HG02571 (cell line): Measurements from ENCODE around the gene CNTN1.
"Not testable (repeated sequence)": the region's sequence is repeated elsewhere in the genome, so short reads cannot be mapped to it uniquely, and the experiment has no call there.

ENCODE experiments used
- ATAC-seq: cut with Tn5 transposase; IDR thresholded peaks from one replicate; pipeline ENCODE4 v1.9.1; 2021; ENCODE audit warnings: mild to moderate bottlenecking, moderate library complexity; ENCODE audit not compliant: unreplicated experiment

The CNTN1 gene

DNA sequence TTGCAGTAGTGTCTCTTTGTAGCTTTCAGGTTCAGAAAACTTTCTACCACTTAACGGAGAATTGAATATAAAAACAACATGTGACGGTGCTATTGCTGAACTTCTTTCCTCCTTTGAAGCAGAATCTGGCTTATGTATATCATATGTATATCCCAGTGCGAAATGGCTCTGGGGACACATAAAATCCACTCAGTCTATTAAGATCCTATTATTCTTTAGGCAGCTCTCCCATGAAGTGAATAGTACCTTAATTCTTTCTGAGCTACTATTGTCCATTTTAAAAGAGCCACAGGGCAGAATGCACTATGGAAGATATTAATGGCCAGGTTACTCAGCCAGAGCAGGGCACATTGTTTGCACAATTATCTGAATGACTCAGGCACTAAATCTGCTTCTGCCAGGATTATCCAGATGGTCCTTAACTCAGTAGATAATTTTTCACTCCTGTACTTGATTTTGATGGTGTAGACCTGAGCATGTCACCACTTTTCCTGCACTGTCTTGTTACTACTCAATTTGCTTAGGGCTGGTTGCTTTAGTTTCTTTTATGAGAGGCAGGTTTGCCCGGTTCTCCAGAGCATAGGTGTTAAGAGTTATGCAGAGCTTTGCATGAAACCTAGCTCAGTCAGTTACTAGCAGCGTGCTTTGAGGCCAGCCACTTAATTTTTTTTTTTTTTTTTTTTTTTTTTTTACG lies 5.5 kb downstream of the CNTN1 start:
- no peak for ATAC-seq

DNA sequence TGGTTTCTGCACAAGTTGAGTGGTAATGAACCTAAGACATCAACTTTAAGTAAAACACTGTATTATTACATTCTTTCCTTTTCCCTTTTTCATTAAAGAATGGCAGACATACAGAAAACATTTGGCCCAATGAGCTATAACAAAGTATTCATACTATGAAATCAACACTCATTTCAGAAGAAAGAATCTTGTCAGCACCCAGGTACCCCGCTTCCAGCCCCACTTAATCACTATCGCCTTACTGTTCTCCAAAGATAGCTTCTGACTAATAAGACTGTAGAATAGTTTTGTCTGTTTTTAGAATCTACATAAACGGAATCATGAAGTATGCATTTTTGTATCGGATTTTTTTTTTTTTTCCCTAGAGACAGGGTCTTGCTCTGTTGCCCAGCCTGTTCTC lies 9.5 kb downstream of the CNTN1 start:
- ATAC-seq = no peak

DNA sequence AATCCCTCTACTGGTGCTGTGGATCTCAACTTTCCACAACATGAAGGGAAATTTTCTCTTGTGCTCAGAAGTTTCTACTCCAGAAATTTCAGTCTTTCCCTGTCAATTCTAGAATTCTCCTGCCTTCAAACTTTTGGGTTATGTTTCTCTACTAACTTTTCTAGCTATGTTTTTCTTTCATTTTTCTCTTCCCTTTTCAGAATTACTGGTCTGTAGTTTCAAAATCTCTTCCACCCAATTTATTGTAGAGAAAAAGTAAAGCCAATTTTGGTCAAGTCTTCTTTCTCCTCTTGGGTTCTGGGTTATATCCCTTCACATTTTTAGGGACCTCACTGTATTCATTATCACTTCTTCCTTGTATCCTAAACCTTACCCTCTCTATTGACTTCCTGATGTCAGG lies 18.9 kb downstream of the CNTN1 start:
- ATAC-seq = no peak

DNA sequence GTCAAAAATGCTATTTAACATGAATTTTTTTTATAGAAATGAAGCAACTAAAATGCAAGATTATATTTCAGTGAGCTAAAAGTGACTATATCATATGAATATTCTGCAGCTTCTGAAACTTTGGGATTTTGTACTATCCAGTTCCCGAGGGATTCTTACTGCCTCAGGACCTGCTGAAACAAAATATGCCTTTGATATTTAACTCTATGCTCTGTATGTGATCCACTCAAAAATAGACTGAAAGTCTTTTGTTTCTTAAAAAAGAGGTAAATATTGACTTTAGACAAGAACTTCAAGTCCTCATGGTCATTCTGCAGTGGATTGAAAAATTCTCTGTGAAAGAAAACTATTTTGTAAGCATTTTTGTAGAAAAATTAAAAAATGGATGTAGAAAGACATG lies 22.4 kb downstream of the CNTN1 start:
- ATAC-seq = no peak

DNA sequence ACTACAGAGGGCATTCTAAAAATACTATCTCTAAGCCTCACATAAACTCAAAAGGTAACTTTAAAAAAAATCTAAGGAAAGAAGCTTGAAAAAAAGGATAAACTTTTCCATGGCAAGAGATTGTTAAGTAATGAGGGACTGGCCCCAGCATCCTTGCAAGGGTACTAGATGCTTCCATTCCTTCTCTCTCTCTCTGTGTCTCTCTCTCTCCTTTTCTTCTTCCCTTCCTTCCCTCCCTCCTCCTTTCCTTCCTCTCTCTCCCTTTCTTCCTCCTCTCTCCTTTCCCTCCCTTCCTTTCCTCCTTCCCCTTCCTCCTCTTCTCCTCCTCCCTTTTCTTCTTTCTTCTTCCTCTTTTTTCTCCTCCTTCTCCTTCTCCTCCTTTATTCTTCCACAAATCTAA lies 23.8 kb downstream of the CNTN1 start:
- ATAC-seq = no peak

DNA sequence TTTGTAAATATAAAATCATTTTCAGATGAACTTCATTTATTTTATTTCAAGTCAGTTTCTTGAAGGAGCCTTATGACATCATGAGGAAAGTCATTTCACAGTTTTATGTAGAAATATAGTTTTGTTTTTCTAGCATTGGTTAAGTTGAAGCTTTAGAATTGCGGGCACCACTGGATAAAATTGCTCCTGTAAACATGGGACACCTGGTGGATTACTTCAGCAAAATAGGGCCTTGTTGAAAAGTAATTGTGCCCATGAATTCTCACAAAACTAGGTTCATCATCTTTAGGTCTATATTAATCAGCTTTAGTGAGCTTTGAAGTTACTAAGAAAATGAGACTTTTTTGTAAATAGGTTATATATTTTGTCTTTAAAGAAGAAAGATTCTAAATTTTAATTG lies 25.3 kb downstream of the CNTN1 start:
- no peak for ATAC-seq

DNA sequence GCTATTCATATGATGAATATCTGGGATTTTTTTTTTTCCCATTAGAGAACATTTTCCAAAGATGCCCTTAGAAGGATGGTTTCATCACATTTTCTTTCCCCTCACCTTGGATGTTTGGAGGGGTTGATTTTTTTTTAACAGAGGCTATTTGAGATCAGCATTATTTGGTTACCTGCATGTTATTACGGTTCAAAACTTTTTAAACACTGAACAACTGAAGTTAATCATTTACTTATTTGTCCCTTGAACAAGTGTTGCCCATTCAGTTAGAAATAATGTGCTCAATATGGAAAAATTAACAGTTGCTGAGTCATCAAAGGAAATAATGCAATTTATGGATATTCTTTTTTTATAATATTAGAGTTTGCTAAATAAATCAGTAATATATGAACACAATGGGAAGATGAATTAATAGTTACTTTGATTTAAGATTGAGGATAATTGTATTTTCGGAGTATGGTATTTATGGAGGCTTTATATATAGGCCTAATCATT lies 26.7 kb downstream of the CNTN1 start:
- no peak for ATAC-seq

DNA sequence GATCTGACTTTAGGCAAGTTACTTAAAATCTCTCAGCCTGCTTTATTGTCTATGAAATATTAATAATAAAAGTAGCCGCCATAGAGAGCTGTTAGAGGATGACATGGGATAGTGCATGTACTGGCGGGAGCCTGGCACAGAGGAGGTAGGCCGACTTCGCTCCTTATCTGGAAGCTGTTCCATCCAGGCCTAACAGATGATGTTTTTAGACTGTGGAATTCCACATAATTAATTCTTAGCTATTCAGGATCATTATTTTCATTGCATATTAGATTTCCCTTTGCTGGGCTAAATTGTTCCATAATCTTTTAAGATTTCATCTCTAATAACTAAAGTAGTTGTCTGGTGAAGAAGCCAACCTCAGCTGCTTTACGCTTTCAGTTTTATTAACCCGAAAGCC lies 30.8 kb downstream of the CNTN1 start:
- ATAC-seq = no peak

DNA sequence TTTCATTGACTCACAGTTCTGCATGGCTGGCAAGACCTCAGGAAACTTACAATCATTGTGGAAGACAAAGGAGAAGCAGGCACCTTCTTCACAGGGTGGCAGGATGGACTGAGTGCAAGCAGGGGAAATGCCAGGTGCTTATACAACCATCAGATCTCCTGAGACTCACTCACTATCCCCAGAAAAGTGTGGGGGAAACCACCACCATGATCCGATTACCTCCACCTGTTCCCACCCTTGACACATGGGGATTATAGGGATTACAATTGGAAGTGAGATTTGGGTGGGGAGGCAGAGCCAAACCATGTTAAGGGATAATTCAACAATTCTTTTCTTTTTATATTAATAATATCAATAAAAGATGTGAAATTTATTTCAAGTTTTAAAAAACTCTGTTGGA lies 34.1 kb downstream of the CNTN1 start:
- no peak for ATAC-seq

DNA sequence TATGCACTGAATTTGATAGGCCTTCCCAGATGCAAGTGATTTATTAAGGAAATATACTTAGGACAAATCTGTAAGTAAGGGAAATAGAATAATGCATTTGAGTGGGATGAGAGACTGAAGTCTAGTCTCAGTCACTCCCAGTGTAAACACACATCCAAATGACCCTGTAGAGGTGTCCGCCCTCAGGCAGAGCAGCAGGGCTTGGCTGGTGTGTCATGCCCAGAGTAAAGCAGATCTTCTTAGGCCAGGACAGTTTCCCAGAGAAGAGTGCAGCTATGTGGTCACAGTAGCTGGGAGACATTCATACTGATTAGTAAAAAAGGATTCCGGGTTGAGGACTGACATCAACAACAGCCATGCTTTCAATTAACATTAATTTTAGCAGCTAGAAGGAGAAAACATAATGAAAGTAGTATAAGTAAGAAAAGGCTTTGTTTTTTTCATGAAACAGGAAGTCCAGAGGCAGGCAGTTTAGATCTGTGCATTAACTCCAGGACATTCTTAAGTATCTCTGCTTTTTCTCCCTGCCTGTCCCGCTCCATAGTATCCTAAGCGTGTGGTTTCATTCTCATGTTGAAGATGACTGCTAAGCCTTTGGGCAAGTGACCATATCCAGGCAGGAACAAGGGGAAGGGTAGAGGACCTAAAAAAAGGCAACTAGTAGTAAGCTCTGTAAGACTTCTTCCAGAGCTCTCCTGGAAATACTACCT lies 35.7 kb downstream of the CNTN1 start:
- no peak for ATAC-seq

DNA sequence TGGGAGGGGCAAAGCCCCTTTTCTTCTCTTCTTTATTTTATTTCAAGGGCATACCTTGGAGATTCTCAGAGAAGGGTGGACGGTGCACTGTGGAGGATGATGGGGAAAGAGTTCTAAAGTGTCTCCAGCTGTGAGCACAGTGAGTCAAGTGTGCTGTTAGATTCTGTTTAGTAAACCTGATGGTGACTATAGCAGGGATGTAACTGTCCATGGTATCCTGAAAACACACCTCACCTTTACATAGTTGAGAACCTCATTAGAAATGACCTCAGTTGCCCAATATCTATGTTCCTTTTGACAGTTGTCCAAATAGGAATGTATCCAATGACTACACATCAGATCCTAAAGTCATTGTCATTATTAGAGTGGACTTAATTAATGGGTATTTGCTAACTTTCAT lies 38.0 kb downstream of the CNTN1 start:
- ATAC-seq = no peak

DNA sequence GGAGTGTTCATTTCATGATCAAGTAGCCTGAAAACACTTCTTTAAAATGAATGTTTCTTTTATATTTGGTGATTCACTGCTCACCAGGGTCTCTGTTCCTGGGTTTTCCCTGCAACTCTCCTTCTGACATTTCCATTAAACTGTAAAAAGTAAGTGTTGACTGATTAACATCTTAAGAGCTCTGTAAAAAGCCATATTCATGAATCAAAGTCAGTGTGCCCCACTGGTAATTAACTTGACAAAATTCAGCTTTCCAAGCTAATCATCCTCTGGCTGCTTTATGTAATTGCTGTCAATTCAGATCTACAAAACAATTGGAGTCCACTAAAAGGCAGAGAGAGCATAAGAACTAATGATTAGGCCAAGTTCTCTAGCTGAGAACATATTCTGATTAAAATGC lies 41.6 kb downstream of the CNTN1 start:
- no peak for ATAC-seq

DNA sequence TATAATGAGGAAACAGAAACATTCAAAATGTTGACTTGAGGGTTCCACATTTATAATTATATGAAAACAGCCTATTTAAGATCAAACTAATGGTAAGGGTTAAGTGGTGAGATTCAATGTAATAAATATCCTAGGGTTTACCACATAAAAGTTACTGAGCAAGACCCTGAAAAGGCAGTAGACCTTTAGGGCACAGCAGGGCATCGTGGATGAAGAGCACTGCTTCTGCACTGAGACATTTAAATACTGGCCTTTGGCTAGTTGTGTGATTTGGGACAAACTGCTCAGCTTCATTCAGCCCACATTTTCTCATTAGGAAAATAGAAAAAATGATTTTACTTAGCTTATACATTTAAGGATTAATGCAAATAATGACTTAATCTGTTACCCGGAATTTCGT lies 42.0 kb downstream of the CNTN1 start:
- ATAC-seq = no peak

DNA sequence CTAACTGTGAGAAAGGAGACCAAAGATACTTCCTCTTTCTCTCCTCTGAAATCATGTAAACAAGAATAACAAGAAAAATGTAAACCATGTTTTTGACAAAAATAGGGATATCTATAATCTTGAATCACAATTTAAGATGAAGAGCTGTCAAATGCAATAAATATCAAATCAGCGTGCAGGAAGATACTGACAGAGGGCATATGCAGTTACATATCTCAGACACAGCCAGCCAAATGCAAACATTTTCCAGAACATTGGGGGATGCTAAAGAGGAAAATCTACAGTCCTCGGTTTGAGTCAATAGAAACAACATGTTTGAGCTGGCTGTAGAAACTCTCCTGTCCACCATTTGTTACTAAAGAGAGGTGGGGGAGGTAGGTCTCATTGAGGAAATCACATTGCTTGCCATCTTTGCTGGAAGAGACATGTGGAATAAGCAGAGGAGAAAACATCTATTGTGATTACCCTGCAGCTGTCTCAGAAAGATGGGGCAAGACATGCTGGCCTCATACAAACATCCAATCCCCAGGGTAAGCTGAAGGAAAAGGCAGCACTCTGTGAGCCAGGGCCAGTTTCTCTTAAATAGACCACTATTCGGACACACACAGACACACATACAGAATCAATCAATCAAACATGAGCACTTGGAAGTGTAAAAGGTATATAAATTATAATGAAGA lies 43.5 kb downstream of the CNTN1 start:
- no peak for ATAC-seq

DNA sequence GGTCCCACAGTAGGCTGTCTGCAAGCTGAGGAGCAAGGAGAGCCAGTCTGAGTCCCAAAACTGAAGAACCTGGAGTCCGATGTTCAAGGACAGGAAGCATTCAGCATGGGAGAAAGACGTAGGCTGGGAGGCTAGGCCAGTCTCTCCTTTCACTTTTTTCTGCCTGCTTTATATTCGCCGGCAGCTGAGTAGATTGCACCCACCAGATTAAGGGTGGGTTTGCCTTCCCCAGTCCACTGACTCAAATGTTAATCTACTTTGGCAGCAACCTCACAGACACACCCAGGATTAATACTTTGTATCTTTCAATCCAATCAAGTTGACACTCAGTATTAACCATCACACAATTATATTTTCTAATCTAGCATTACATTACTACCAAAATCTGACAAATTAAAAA lies 45.2 kb downstream of the CNTN1 start:
- ATAC-seq = not testable (repeated sequence)

DNA sequence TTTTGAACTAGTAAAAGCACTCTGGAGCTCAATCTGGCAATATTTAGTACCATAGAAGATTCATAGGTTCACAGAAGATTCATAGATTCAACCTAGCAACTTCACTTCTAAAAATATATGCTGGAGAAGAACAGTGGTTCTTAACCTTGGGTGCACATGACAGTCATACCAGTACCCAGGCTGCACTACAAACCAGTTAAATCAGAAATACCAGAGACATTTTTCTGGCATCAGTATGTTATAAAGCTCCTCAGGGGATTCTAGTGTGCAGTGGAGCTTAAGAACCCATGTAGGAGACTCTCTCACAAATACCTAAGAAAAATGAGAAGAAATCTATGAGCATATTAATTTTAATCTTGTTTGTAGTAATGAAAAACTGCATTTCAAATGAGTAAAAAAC lies 46.6 kb downstream of the CNTN1 start:
- ATAC-seq = no peak

DNA sequence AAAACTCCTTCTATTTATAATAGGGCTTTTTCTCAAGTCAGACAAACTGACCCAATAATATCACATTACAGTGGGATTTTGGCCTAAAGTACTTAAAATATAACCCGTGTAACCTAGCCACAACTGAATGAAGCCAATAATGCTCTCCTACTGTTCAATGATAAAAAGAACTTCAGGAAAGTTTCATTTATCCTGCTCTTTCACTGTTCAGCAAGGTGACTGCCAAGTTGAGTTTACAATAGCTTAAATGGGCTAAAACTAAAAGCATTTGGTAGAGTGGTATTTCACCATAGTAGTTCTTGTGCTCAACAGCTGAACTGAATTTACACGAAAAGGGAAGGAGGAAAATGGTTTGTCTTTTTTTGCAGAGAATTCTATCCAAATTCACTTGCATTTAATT lies 49.8 kb downstream of the CNTN1 start:
- no peak for ATAC-seq

DNA sequence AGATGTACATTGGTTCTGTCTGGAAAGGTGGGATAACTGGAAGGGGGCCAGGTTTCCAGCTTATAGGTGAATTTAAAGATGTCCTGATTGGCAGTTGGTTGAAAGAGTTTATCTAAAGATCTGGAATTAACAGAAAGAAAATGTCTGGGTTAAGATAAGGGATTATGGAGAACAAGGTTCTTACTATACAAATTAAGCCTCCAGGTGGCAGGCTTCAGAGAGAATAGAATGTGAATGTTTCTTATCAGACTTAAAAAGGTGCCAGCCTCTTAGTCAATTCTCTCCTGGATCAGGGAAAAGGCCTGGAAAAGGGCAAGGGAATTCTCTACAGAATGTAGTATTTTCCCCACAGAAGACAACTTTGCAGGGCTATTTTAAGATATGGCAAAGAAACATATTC lies 53.1 kb downstream of the CNTN1 start:
- no peak for ATAC-seq

DNA sequence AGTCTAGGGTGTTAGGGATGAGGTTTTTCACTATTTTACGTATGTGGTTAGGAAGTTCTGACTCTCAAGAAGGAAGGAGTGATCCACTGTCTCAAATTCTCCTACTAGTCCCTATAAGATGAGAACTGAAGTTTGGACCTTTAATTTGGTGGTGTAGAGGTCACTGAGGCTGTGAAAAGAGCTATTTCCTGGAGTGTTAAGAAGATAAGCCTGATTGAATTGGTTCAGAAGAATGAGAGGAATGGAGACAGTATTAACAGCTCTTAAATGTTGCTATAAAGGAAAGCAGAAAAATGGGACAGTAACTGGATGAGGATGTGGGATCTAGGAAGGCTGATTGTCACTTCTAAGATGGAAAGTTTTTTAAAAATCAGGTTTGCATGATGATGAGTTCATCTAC lies 57.6 kb downstream of the CNTN1 start:
- ATAC-seq = no peak

DNA sequence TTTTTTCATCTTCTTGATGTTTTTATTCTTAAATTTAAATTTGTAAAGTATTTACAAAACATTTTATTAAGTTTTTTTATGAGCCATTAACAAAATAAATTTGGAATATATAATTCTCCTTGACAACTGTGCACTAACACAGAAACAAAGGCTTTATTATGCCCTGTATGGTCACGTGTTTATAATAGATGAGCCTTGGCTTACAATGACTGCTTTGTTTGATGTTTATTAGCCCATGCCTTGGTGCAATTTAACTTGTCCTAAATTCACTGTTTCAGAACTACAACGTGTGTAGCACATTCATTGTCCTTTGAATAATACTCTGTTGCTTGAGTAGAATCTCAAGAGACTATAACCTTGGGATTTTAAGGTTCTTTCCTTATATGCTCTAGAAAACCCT lies 59.8 kb downstream of the CNTN1 start:
- ATAC-seq = no peak

DNA sequence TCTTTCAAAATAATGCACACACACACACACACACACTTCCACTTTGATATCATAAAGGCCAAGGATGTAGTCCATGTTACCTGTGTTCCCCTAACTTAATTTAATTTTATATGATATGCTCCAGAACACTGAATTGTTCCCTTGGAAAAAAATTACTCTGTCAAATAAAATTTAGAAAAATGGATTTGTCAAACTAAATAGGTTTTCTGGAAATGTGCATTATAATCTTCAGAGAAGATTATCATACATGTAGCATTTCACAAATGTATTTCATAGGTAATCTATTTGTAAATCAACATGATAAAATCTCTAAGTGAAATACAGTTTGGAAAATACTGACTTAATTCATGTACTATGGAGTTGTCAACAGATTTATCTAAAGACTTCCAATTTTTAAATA lies 68.6 kb downstream of the CNTN1 start:
- no peak for ATAC-seq

DNA sequence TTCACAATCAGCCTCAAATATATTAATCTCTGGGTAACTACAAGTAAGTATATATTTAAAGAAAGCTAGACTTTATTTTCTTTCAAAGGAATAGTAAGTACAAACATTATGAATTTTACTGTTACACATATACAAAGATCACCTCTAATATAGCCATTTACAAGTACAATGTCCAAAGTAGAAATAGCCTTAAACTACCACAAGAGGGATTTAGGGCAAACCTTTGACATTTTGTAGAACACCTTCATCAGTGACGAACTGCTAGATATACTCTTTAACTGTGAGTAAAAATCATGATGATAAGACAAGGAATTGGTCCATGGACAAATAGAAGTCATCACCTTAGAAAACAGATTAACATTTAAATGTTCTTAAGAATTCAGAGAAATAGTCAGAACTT lies 69.8 kb downstream of the CNTN1 start:
- no peak for ATAC-seq
